Measurements from ENCODE around the gene ODAD4. TPM values are rescaled to one million over a fixed set of nuclear protein-coding genes. Genes with fewer than 3 reads are reported as not detected.

ODAD4 gene
- total and polyA plus RNA-seq, 2 of the 8 experiments (the other 6 are each of a cell fraction or from before 2014, with no cell fraction given): 0.48 to 1.3 TPM

DNA sequence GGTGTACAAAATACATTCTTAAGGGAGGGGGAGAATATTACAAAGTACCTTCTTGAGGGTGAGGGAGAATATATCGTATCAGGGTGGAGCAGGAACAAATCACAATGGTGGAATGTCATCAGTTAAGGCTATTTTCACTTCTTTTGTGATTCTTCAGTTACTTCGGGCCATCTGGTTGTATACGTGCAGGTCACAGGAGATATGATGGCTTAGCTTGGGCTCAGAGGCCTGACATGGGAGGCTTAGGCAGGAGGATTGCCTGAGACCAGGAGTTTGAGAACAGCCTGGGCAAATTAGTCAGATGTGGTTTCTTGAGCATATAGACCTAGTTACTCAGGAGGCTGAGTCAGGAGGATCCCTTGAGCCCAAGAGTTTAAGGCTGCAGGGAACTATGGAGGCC, 13.1 kb downstream of the ODAD4 start (continued):
- TF ChIP-seq RNF2 (IDR thresholded peaks at IDR 0.05; ENCODE audit: borderline replicate concordance, low read depth, low read length, missing control alignments, poor library complexity, severe bottlenecking) (no peak), HDAC6 (IDR thresholded peaks at IDR 0.05; ENCODE audit: low read depth, low read length) (no peak), POLR2AphosphoS5 (IDR thresholded peaks at IDR 0.05; ENCODE audit: low read depth, low read length) (no peak), YY1 (IDR thresholded peaks at IDR 0.05; ENCODE audit: low read depth, low read length) (no peak)

Measured in H1 (cell line).